Ascending aorta (tissue), 2 donors: ENCODE data around the gene SNRPN. TPM values are rescaled to one million over a fixed set of nuclear protein-coding genes. Genes with fewer than 3 reads are reported as not detected.
"Not testable (repeated sequence)": the region's sequence is repeated elsewhere in the genome, so short reads cannot be mapped to it uniquely, and the experiment has no call there.

Experiments
- DNase-seq, 2 donors: peaks; one replicate each; pipeline ENCODE4 v3.0.0-alpha.2; 2019; ENCODE audit warnings: low spot score in 2 of 2
- H3K27ac ChIP-seq, 2 donors: fragments of 200-600 bp; sonication (generic); one replicate each; pipeline ENCODE4 v1.5.1; 2016 to 2017; ENCODE audit warnings: mild to moderate bottlenecking in 1 of 2
- H3K27me3 ChIP-seq: fragments of 200-600 bp; sonication (generic); one replicate; pipeline ENCODE4 v1.5.1; 2017
- H3K36me3 ChIP-seq, 2 donors: fragments of 200-600 bp; sonication (generic); one replicate each; pipeline ENCODE4 v1.5.1; 2016
- H3K4me1 ChIP-seq, 2 donors: fragments of 200-600 bp; sonication (generic); one replicate each; pipeline ENCODE4 v1.5.1; 2016 to 2017; ENCODE audit warnings: mild to moderate bottlenecking in 1 of 2
- H3K4me3 ChIP-seq, 2 donors: fragments of 200-600 bp; sonication (generic); one replicate each; pipeline ENCODE4 v1.5.1; 2016 to 2017; ENCODE audit warnings: mild to moderate bottlenecking in 1 of 2
- H3K9me3 ChIP-seq, 2 donors: fragments of 200-600 bp; sonication (generic); one replicate each; pipeline ENCODE4 v1.5.1; 2016
- intact Hi-C: fragments of 100-400 bp; cut with DNase I; formaldehyde crosslinking; loops from one replicate; pipeline ENCODE4 v1.15.1; 2023
- total RNA-seq: library from RNA; depleted of rRNA; stranded (reverse); fragments of >200 nt; gene quantifications from one replicate; pipeline ENCODE4 v1.1.0, GENCODE V29; 2016
- TF ChIP-seq, protein P1 (sequence below), 3 experiments: fragments of 200-600 bp in 2 of 3; fragments of 450-650 bp in 1 of 3; sonication (generic) in 2 of 3; IDR thresholded peaks; one replicate each; pipeline ENCODE4 v1.5.1; 2016 to 2019; ENCODE audit warnings: antibody characterized with exemption in 3 of 3, mild to moderate bottlenecking in 1 of 3, moderate library complexity in 1 of 3

The SNRPN gene
- 121 TPM for total RNA-seq

- intact Hi-C loops: loop anchor here (5.0 to 10.0 kb wide), 2 partner anchors 98 to 180 kb away; no protein-coding TSS in a partner anchor
- Histone ChIP-seq H3K27me3 (no peaks in the 10 kb centered on the region), H3K4me1 (peaks cover 0 to 3% of the 10 kb centered on the region in 2 donors), H3K36me3 (no peaks in the 10 kb centered on the region), H3K27ac (peak within 1 kb of the TSS; percentile 94 to 95), H3K4me3 (peak within 1 kb of the TSS; percentile 68 to 74), H3K9me3 (no peaks in the 10 kb centered on the region)
- TF ChIP-seq, protein P1, sequence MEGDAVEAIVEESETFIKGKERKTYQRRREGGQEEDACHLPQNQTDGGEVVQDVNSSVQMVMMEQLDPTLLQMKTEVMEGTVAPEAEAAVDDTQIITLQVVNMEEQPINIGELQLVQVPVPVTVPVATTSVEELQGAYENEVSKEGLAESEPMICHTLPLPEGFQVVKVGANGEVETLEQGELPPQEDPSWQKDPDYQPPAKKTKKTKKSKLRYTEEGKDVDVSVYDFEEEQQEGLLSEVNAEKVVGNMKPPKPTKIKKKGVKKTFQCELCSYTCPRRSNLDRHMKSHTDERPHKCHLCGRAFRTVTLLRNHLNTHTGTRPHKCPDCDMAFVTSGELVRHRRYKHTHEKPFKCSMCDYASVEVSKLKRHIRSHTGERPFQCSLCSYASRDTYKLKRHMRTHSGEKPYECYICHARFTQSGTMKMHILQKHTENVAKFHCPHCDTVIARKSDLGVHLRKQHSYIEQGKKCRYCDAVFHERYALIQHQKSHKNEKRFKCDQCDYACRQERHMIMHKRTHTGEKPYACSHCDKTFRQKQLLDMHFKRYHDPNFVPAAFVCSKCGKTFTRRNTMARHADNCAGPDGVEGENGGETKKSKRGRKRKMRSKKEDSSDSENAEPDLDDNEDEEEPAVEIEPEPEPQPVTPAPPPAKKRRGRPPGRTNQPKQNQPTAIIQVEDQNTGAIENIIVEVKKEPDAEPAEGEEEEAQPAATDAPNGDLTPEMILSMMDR (IDR thresholded peaks at IDR 0.05): no peak
- DNase-seq: peak; percentile 14 to 87
Observed at GRCh38 chr15:24954783-24955530, at the start of gene SNRPN, which contains the start of gene SNURF. Gene SNRPN, plus strand, starts transcription at chr15:24954987. Its CDS starts 19,467 bp downstream, at chr15:24974454. Gene SNURF, plus strand, starts transcription at chr15:24954987. Its CDS starts 62 bp downstream, at chr15:24955049.

DNA sequence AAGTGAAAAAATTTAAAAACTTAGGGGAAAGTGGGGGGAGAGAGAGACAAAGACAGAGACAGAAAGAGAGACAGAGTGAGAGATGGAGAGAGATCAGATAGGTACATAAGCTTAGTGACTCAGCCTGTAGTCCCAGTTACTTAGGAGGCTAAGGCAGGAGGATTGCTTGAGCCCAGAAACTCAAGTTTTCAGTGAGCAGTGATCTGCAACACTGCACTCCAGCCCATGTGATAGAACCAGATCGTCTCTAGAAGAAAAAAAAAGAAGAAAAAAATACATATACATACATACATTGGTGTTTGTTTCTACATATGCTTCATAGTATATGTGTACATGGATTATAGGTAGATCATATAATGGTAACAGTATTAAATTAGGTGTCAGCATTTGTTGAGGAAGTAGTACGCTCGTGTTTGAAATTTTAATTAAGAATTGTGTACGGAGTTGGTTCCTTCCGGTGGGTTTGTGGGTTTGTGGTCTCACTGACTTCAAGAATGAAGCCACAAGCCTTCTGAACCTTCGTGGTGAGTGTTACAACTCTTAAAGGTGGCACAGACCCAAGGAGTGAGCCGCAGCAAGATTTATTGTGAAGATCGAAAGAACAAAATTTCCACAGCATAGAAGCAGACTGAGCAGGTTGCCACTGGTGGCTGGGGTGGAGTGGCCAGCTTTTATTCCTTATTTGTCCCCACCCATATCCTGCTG lies 38.3 kb upstream of the SNRPN start:
- Histone ChIP-seq H3K4me3 (no peak overlapping the region), H3K27ac (no peak overlapping the region), H3K27me3 (no peaks in the 10 kb centered on the region), H3K9me3 (peaks cover 0 to 3% of the 10 kb centered on the region in 2 donors), H3K36me3 (no peaks in the 10 kb centered on the region), H3K4me1 (no peaks in the 10 kb centered on the region)
- no peak for DNase-seq
- TF ChIP-seq, protein P1 (IDR thresholded peaks at IDR 0.05): no peak
- intact Hi-C loops: no loop called here

DNA sequence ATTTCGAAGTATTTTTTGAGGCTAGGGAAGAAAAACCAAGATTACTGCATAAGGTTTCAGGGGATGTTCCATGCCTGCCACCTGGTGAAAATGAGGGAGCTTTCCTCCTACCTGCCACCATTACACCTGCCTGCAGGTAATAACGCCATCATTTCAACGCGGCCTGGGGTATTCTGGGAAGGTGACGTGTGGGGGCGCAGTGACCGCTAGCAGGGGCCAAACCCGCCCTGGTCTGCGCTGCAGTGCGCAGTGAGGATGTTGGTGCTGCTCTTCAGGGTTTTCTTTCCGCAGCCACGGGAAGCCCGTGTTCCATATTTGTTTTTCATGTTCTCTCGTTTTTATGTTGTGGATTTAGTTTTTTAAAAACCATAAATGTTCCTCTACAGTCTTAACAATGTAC lies 37.4 kb upstream of the SNRPN start:
- intact Hi-C loops: no loop called here
- no peaks in the 10 kb centered on the region for H3K4me1 ChIP-seq
- no peaks in the 10 kb centered on the region for H3K36me3 ChIP-seq
- no peak overlapping the region for H3K27ac ChIP-seq
- H3K4me3 ChIP-seq: no peak overlapping the region
- peaks cover 0 to 2% of the 10 kb centered on the region in 2 donors for H3K9me3 ChIP-seq
- H3K27me3 ChIP-seq: no peaks in the 10 kb centered on the region
- TF ChIP-seq, protein P1 (IDR thresholded peaks at IDR 0.05): no peak
- DNase-seq: no peak

DNA sequence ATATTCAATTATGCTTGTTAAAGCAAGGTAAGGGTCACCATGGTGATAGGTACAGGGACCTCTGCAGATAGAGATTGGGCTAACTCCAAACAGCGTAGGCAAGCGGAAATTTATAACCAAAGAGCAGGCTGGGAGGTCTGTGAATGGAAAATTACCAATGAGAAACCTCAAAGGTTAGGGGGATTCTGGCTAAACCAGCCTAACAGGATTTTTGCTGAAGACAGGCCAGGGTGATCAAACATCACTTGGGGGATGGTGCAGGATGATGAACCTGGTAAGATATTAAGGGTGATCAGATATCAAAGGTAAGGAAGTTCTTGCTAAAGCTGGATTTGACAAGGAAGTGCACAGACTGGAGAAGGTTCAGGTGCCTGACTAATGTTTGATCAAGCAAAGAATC lies 35.3 kb upstream of the SNRPN start:
- TF ChIP-seq, protein P1 (IDR thresholded peaks at IDR 0.05): no peak
- Histone ChIP-seq H3K4me3 (no peak overlapping the region), H3K27ac (no peak overlapping the region), H3K9me3 (no peaks in the 10 kb centered on the region), H3K27me3 (no peaks in the 10 kb centered on the region), H3K4me1 (no peaks in the 10 kb centered on the region), H3K36me3 (no peaks in the 10 kb centered on the region)
- no peak for DNase-seq
- intact Hi-C loops: no loop called here

- H3K9me3 ChIP-seq, H3K27me3 ChIP-seq, intact Hi-C loops: not testable (repeated sequence)
Observed at GRCh38 chr15:24922781-24923180, 32.0 kb upstream of the SNRPN start.

GRCh38 chr15:24924153-24924552 lies 30.6 kb upstream of the SNRPN start:
- no peak overlapping the region for H3K4me3 ChIP-seq
- no peaks in the 10 kb centered on the region for H3K27me3 ChIP-seq
- no peak for DNase-seq
- intact Hi-C loops: no loop called here
- no peaks in the 10 kb centered on the region for H3K4me1 ChIP-seq
- H3K36me3 ChIP-seq: no peaks in the 10 kb centered on the region
- no peaks in the 10 kb centered on the region for H3K9me3 ChIP-seq
- TF ChIP-seq, protein P1 (IDR thresholded peaks at IDR 0.05): no peak
- peak overlapping the region; percentile 23 to 34 for H3K27ac ChIP-seq

More at GRCh38 chr15:24922781-24923180, 32.0 kb upstream of the SNRPN start:
- not testable (repeated sequence) for DNase-seq, H3K36me3 ChIP-seq, H3K4me3 ChIP-seq, H3K27ac ChIP-seq, H3K4me1 ChIP-seq
